ENCODE results near the gene PDRG1.

DNA sequence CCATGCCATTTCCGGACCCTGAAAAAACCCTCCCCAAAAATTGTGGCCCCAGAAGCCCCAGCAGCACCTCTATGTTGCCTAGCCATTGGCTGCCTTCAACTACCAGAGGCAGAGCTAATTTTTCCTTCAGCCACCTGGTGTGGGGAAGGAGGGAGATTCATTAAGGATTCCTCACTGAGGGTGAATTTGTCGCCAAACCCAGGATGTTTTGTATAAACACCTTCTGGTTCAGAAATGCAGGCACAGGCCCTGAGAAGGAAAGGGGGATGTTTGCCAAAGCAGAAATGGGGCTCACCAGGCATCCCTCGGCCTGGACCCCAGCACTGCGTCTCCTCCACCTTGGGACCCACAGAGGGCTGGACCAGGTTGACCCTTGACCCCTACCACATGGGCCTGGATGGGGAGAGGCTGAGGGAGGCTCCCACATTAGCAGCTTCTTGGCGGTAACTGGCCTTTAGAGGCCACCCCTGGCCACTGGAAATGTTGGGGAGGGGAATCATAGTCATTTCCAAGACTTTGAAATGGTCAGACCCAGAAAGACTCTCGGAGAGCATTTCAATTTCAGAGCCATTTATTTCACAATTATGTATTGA, 1.8 kb upstream of the PDRG1 start:
- TF ChIP-seq CTCF (conservative IDR thresholded peaks at IDR 0.05; ENCODE audit: low read depth, low read length) (no peak), EZH2 (IDR thresholded peaks at IDR 0.05; ENCODE audit: borderline replicate concordance, low read depth, low read length, poor library complexity, severe bottlenecking) (no peak)

Measured in A673 (cell line).